Measurements from ENCODE around the gene TMEM139.
"Not testable (repeated sequence)": the region's sequence is repeated elsewhere in the genome, so short reads cannot be mapped to it uniquely, and the experiment has no call there.

TMEM139 gene

GRCh38 chr7:143258831-143259230 lies 25.9 kb upstream of the TMEM139 start:
- no peak for DNase-seq (ENCODE audit: low read depth in 2 of 2)

DNA sequence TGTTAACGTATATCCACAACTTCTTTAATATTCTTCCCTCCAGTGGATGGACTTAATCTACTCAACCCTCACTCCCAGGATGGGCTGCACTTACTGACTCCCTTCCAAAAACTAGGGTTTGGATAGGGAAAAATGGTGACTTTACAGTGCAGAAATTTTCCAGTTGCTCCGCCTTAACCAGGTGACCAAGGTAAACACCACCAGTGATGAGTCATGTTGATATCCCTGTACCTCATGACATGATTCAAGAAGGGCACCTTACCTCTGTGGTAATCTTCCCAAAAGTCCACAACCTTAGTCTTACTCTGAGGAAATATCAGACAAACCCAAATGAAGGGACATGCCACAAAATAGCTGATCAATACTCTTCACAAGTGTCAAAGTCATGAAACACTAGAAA lies 25.0 kb upstream of the TMEM139 start:
- DNase-seq (ENCODE audit: low read depth in 2 of 2): no peak

GRCh38 chr7:143261901-143262300 lies 22.9 kb upstream of the TMEM139 start:
- DNase-seq (ENCODE audit: low read depth in 2 of 2): no peak

- DNase-seq (ENCODE audit: low read depth in 2 of 2): peak; percentile 76 to 79
Measured at GRCh38 chr7:143263266-143264195, 21.2 kb upstream of the TMEM139 start, which contains the start of gene GSTK1. Gene GSTK1, plus strand, starts transcription at chr7:143263441. Its CDS starts 73 bp downstream, at chr7:143263514.

DNA sequence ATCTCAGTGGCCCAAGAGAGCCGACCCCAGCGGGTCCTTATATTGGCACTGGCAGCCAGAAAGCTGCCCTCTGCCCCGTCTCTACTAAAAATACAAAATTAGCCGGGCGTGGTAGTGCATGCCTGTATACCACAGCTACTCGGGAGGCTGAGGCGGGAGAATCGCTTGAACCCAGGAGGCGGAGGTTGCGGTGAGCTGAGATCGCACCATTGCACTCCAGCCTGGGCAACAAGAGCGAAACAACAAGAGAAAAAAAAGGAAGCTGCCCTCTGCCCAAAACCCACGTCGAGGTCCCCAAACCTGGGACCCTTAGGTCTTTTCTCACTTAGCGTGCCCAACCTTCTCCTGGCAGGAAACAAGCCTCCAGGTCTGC lies 20.6 kb upstream of the TMEM139 start:
- not testable (repeated sequence) for DNase-seq (ENCODE audit: low read depth in 2 of 2)

DNA sequence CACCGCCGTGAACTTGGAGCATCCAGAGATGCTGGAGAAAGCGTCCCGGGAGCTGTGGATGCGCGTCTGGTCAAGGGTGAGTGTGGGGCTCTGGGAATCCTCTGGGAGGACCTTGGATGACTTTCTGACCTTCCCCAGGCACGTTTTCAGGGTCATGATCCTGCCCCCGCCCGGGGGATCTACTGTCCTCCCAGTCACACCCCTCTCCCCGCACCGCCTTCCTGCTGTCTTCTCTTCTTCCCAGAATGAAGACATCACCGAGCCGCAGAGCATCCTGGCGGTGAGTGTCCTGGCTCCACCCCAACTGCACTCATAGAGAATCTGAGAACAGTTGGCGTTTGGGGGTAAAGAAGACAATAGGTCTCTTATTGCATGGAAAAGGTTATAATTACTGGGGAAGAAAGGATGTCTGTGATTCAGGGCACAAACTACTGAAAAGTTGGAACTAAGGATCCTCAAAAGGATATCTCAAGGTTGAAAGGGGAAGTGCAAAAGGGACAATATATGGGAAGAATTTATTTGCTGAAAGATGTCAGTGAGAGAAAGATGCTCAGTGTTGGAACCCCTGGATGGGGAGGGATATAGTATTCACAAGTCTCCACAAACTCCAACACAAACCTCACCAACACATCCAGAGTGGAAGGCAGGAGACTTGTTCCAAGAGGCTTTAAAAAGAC lies 19.6 kb upstream of the TMEM139 start:
- no peak for DNase-seq (ENCODE audit: low read depth in 2 of 2)

DNA sequence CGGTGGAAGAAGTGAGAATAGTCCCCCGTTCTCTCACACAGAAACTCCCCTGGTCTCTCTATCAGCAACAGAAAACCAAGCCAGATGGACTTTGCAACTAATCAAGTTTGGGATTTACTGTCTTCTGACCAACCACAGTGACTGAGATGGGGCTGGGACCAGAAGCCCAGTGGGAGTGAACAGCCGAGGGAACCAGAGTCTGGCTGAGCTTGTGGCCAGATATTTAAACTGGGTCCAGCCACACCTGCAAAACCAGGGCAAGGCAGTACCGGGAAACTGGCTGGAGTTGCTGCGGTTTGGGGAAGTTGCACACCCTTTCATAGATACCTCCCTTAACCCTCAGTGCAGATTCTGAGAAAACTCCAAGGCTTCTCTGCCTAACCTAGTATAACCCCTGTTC lies 15.5 kb upstream of the TMEM139 start:
- DNase-seq (ENCODE audit: low read depth in 2 of 2): no peak

GRCh38 chr7:143271240-143271639 lies 13.5 kb upstream of the TMEM139 start:
- no peak for DNase-seq (ENCODE audit: low read depth in 2 of 2)

DNA sequence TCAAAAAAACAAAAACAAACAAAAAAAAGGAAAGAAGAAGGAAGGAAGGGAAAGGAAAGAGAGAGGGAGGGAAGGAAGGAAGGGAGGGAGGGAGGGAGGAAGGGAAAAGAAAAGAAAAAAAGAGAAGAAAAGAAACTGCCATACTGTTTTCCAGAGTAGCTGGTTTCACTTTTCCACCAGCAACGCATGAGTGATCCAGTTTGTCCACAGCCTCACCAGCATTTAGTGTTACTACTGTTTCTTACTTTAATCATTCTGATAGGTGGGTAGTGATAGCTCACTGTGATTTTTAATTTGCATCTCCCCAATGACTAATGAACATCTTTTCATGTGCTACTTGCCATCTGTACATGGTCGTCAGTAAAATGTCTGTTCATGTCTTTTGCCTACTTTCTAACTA lies 11.9 kb upstream of the TMEM139 start:
- DNase-seq (ENCODE audit: low read depth in 2 of 2): no peak

- no peak for DNase-seq (ENCODE audit: low read depth in 2 of 2)
Measured at GRCh38 chr7:143279186-143280098, 5.3 kb upstream of the TMEM139 start.

DNA sequence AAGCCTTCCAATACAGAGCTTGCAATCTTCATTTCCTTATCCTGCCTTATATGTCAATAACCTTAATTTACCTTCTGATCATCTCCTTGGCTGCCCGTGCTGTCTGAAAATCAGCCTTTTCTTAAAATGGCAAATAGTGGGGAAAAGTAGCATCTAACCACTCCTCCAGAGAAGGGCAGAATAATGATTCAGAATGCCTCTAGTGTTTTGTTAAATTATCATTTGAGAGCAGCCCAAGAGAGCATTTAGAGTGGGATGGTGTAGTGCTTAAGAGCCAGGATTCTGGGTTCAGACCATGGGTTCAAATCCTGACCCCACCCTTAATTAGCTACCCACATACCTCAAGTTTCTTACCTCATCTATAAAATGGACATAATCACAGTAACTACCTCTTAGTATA lies 4.6 kb upstream of the TMEM139 start:
- no peak for DNase-seq (ENCODE audit: low read depth in 2 of 2)

DNA sequence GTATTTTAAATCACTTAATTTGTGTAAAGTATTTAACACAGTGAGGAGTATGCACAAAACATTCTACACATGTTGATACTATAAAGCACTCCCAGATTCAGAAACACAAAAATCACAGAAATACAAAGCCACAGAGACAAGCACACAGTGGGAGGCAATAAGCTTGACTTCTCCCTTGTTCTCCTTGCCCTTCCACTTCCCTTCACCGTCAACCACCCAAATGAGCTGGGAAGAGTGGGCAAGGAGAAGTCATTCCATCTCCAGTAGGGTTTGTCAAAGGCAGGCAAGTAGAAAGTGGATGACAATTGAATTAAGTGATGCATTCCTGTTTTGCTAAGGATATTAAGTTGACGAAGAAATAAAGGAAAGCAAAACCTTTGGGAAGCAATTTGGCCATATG lies 4.2 kb upstream of the TMEM139 start:
- no peak for DNase-seq (ENCODE audit: low read depth in 2 of 2)

DNA sequence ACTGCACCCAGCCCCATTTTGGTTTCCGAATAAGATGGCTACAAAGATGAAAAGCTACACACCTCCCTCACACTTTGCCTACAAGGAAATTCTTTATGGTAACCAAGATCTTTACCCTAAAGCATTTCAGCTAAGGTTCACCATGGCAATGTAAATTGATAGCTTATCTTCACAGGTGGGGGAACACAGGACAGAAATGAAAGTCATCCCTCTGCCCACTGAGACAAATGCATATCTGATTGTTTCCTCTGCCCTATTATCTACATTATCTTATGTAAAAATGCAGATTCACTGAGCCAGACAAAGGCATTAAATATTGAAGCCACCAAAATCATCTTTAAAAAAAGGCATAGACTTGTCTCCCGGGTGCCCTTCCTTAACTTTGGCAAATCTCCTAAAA lies 3.2 kb upstream of the TMEM139 start:
- DNase-seq (ENCODE audit: low read depth in 2 of 2): no peak

- DNase-seq (ENCODE audit: low read depth in 2 of 2): no peak
Measured at GRCh38 chr7:143282124-143282523, 2.6 kb upstream of the TMEM139 start.

DNA sequence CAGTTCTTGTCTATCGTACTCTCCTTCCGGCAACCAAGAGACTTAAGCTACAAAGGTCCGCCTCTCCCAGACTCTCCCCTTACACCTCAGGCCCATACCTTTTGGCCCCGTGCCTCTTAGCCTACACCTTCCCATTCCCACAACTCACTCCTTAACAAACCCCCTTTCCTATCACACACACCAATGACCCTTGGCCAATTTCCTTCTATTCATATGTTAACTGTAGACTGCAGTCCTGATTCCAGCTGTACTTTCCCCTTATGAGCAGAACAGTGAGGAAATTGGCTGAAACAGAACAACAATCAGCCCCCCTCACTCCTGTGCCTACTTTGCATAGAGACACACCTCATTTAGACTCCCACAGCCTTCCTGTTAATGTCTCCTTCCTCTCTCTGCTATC lies 1.4 kb upstream of the TMEM139 start:
- DNase-seq (ENCODE audit: low read depth in 2 of 2): no peak

- no peak for DNase-seq (ENCODE audit: low read depth in 2 of 2)
Measured at GRCh38 chr7:143285470-143285778, 666 bp downstream of the TMEM139 start.

- no peak for DNase-seq (ENCODE audit: low read depth in 2 of 2)
Measured at GRCh38 chr7:143285806-143286521, 1.2 kb downstream of the TMEM139 start.

DNA sequence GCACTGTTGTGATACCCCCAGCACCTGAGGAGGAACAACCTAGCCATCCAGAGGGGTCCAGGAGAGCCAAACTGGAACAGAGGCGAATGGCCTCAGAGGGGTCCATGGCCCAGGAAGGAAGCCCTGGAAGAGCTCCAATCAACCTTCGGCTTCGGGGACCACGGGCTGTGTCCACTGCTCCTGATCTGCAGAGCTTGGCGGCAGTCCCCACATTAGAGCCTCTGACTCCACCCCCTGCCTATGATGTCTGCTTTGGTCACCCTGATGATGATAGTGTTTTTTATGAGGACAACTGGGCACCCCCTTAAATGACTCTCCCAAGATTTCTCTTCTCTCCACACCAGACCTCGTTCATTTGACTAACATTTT lies 1.7 kb downstream of the TMEM139 start:
- DNase-seq (ENCODE audit: low read depth in 2 of 2): no peak

GRCh38 chr7:143287339-143287934 lies 2.7 kb downstream of the TMEM139 start:
- no peak for DNase-seq (ENCODE audit: low read depth in 2 of 2)

DNA sequence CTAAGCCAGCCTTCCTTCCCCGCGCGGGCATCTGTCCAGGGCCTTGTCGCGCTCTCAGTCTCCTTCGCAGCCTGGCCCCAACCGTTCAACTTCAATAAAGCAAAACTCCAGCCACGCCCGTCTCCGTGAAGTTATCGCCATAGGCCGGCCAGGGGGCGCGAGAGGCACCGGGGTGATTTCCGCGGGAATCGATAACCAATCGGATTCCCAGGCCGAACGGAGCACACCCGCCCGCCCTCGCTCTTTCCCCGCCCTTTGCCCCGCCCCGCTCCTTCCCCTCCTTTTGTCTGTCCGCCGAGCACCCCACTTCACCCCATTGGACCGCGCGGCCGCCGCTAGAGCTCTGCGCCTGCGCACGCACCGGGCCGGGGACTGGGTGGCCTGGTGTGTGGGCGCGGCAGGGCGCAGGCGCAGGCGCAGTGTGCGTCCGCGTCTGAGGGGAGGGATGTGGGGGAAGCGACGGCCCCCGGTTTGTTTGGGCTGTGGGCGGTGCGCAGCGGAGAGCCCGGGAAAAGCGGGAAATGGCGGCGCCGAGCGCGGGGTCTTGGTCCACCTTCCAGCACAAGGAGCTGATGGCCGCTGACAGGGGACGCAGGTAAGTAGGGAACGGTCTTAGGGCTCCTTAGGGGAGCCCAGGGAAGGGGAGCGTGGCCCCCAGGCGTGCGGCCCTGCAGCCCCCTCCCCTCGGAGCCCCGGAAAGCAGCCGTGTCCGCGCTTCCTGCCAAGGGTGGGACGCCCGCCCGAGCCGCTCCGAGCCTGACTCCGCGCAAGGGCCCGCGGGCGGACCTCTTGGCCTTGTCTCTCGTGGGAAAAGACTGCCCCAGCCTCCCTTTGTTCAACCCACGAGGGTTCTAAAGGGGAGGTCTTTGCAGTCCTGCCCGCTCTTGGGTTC lies 3.4 kb downstream of the TMEM139 start, which contains the start of gene CASP2:
Gene CASP2 (plus strand): TSS at position 417 of the 892 bp plus-strand sequence. CDS start 105 bp downstream, at position 522.
- peak; percentile 97 to 99 for DNase-seq (ENCODE audit: low read depth in 2 of 2)

Data from stimulated activated CD8-positive, alpha-beta memory T cell treated with anti-CD3 and anti-CD28 coated beads, Interleukin-2, amount 100 ng/mL, for 48 hours (primary cell).